Stimulated activated CD8-positive, alpha-beta memory T cell treated with anti-CD3 and anti-CD28 coated beads, Interleukin-4, amount 100 ng/mL, for 24 hours (primary cell): ENCODE results near the gene FAM53B.
"Not testable (repeated sequence)": the region's sequence is repeated elsewhere in the genome, so short reads cannot be mapped to it uniquely, and the experiment has no call there.

Experiments used
- DNase-seq: peaks from one replicate; pipeline ENCODE4 v3.0.0-alpha.2; 2020; ENCODE audit warnings: low read depth

The FAM53B gene

DNA sequence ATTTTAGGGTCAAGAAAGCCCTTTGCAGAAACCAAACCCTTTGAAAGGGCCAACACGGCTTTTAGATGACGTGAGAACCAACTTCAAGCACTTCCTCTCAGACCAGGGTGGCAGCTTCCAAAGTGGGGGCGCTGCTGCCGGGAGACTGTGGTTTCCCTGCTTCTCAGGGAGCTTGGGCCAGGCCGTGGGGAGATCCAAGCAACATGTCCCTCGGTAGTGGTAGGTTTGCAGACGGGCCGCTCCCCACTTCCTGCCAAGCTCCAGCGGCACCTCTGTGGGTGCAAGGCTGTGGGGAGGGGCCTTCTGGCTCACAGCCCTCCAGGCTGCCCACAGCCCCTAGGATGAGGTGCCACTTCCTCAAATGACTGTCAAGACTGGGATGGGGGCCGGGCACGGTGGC is 132.4 kb downstream of the FAM53B start:
- DNase-seq = peak; percentile 21

DNA sequence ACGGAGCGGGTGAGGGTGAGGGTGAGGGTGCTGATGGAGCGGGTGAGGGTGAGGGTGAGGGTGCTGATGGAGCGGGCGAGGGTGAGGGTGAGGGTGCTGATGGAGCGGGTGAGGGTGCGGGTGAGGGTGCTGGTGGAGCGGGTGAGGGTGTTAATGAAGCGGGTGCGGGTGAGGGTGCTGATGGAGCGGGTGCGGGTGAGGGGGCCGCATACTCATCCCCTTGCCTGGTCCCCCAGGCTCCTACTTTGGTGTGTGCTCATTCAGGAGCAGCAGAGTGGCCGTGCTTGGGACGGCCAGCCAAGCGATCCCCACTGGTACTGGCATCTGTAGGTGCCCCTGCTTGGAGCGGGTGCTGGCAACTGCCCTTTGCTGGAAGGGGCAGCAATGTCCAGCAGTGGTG is 133.3 kb downstream of the FAM53B start:
- not testable (repeated sequence) for DNase-seq

DNA sequence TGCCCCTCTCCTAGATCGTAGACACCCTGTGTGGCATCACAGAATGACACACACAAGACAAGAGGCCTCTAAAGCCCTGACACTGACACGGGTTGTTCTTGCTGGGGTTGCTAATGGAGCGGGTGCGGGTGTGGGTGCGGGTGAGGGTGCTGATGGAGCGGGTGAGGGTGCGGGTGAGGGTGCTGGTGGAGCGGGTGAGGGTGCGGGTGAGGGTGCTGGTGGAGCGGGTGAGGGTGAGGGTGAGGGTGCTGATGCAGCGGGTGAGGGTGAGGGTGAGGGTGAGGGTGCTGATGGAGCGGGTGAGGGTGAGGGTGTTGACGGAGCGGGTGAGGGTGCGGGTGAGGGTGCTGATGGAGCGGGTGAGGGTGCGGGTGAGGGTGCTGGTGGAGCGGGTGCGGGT is 134.0 kb downstream of the FAM53B start:
- not testable (repeated sequence) for DNase-seq

DNA sequence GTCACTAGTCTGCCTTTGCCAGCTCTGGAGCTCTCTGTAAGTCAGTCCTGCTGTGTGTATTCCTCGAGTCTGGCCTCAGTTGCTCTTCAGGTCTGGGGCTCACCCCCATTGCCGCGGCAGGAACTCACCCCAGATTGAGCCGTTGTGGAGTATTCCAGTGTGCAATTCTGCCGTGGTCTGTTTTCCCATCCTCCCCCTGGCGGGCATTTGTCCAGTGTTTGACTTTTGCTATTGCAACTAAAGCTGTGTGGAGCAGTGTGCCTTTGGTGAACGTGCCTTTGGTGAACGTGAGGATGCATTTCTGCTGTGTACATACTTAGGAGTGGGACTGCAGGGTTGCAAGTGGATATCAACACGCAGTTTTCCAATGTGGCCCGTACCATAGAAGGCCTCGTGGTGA is 134.5 kb downstream of the FAM53B start:
- no peak for DNase-seq

DNA sequence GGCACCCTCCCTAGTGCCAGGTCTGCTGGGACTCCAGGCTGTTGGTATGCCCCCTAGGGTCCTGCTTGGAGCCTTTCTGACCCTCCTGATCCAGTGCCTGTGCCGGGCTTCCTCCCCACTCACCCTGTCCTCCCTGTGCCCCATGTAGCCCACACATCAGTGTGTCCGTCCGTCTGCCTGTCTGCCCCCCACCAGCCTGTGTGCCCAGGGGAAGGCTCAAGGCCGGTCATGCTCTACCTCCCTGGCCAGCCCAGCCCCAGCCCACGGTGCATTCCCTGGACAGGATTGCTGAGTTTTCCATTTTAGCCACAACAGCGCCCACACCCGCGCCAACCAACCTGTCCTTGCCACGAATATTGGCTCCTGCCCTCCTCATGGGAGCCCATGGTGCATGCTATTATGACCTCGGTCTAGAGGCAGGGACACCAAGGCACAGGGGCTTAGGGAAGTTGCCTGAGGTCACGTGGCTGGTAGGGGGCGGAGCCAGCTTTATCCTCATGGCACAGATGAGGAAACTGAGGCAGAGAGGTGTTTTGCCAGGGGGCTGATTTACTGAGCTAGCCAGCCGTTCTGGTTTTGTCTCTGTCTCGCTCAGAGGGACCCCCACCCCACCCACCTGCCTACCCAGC is 136.0 kb downstream of the FAM53B start:
- no peak for DNase-seq

DNA sequence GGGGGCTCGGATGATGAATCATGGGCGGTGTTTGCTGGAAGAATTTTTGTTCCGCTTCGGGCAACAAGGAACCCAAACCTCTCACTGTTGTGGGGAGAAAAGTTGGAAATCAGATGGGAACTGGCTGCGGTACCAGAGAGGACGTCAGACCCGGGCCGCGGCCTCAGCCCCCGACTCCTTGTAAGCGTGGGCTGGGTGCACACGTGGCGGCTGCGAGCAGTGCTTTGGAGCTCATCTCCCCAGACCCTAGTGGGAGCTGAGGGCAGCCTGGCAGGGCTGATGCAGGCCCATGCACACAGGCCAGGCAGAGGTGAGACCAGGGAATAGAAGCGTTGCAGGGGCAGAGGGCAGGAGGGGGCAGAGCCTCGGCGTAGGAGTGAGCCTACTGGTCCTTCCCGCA is 136.5 kb downstream of the FAM53B start:
- DNase-seq = no peak

DNA sequence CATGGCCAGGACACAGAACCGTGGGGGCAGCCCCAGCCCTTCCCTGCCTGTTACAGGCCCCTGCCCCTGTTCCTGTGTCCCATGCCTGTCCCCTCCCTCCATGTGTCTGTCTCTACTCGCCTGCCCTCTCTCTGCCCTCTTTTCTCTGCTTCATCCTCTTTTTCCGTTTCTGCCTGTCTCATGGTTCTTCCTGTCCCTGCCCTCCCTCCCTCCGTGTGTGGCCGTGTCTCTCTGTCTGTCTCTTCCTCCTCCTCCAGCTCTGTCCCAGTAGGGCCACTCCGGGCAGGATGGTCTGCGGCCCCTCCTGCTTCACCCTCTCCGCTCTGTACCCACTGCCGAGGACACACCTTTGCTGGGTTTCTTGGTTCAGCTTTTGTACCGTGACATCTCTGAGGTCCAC is 137.4 kb downstream of the FAM53B start:
- no peak for DNase-seq

DNA sequence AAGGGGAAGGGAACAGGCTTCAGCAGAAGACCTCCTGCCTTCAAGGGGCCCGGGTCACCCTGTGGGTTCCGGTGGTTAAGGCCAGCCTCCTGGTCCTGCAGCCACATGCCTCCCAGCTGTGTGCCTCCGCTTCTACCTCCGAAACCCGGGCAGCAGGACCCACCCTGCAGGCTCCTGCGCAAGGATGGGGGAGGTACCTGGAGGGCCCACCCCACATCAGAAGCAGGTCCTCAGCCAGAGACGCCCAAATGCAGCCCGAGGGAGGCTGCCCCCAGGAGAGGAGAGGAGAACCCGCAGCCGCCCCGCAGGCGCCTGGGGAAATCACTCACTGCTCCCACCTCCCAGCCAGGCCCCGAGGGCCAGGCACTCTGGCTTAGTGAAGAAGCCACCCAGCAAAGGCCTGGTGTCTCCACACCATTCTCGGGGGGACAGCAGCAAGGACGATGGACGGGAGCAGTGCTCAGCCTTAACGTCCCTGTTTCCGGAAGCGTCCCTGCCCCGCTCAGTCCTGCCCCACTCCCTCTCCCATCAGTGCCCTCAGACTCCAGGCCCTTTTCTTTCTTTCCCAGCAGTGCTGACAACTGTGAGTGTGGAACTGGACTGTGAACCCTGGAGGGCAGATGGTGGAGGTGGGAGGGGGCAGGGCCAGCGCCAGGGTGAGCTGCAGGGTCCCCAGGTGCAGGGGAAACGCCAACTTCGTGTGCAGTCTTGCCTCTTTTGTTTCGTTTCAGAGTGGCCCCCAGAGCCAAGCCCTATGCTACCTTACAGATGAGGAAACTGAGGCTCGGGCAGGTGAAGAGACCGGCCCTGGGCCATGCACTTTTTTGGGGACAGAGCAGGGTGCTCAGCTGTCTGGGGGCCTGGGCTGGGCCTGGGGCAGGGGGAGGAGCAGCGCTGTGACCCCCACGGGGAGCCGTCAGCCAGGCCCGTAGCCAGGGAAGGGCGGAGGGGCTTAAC is 138.0 kb downstream of the FAM53B start:
- no peak for DNase-seq

DNA sequence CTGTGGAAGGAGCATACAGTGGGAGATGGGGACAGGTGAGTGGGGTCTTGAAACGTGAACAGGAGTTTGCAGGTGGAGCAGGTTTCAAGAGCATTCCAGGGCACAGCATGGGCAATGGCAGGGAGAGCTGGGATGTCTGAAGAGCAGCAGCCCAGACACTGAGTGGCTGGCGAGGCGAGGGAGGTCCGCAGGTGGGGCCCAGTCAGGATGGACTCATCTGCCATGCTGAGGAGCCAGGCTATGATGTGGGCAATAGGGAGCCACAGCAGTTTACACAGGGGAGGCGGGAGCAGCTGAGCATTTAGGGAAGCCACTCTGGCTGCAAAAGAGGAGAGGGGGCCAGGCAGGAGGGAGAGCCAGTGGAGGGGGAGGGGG is 138.7 kb downstream of the FAM53B start:
- DNase-seq = no peak

DNA sequence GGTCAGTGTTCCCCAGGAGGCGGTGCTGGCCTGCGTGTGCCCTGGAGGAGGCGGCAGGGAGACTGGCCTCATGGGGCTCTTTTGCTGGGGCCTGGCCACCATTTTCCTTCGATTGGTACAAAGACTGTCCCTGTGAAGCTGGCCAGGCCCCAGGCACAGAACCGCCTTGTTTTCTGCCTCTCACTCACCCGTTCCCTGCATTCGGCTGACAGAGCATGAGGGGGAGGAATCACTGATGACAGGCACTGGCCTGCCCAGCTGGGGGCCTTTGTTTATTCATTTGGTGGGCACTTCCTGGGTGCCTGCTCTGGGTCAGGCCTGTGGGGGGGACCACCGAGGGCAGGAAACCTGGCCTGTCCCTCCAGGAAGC is 139.2 kb downstream of the FAM53B start:
- no peak for DNase-seq

DNA sequence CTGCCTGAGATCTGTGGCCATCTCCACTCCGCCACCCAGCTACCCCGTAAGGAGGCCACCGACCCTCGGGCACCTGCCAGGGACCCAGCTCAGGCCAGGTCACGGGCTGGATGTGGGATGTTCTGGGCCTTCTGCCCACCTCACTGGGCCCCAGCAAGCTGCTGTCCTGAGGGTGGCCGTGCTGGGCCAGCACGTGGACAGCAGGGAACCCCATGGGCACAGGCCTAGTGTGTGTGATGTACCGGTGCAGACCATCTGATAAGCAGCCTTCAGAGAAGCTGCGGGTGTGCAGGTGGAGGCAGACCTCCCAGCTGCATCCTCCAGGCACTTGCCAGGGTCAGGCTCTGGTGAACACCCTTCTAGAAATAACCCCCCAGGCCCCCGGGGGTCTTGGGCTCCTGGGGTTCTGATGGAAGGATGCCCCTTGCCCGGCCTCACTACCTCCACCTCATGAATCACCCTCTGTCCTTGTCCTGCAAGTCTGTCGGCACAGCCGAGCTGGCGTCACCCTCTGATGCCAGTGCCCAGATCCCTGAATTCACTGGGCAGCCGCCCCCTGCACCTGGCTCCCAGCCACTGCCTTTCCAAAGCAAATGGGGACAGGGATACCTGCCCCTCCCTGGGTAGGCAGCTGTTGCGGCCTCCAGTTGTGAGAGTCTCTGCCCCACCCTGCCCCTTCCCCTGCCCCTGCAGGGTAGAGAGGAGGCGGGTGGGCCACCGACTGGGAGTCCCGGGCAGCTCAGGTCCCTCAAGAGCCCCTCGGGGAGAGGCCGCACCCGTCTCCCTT is 139.8 kb downstream of the FAM53B start:
- no peak for DNase-seq

DNA sequence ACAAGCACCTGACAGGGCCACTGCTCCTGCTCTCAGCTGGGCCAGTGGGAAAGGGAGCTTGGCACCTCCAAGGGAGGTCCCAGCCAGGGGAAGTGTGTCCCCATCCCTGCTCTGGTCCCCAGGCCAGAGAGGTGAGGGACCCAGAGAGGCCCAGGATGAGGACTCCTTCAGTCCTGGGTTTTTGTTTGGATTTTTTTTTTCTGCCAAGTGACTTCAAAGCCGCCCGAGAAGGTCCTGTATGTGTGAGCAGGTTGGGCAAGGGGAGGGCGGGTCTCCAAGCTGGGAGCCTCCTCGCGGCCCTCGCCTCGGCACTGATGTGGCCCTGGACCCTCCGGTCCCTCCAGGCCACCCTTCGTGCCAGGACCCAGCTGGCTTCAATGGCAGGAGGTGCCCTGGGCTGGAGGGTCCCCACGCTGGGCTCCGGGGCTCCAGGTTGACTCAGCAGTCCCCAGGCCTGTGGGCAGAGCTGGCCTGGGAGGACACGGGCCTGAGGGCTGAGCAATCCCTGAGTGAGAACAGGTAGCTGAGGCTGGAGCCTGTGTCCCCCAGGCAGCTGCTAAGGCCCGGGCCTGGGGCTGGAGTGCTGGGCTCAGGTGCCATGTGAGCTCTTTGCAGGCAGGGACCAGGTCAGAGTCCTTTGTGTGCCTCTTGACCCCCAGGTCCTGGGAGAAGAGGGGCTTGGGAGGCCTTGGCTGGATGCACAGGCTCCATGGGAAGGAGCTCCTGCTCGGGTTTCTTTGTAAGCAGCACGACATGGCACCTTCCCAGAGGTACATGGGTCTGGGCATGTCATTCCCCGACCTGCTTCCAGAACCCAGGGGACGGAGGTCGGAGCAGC is 140.6 kb downstream of the FAM53B start:
- DNase-seq = no peak

DNA sequence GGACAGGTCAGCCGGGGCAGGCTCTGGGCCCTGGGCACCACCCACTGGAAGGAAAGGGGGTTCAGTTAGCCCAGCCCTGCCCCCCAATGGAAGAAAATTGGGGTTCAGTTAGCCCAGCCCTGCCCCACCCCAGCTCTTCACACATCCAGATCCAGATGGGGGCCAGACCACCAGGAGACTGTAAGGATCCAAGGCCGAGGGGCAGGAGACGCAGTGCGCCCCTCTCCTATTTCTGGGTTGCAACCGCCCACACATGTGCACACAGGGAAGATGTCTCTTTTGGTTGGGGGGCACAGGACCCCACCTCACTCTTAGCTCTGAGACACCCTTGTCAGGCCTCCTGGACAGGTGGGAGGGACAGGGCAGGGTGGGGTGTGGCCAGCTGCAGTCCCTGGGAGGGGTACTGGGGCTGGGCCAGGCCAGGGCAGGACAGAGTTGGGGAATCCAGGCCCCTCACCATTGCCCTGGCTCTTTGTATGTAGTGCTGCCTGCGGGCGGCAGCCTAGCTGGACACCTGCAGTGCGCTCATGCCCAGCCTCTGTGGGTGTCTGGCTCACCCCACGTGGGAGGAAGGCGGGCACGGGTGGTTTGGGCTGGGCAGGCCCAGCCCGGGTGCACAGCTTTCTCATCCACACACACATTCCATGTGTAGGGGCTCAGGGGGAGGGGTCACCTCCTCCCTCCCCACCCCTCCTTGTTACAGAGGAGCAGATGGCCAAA is 141.4 kb downstream of the FAM53B start:
- no peak for DNase-seq

DNA sequence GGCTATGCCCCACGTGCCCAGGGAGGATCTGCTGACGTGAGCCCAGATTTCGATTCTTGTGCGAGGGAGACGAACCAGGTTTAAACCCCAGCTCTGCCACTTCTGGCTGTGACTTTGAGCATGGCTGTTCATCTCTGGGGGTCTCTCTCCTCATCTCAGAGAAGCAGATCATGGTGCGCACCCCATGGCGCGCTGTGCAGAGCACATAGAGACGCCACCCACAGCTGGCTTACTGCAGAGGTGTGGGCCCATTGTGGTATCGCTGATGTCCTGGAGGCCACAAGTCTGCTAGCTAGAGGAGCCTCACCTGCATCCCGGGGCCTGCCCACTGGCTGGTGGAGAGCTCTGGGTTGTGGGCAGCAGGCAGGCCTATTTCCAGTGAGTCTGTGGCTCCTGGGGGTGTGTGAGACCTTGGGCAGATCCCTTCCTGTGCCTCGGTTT is 142.0 kb downstream of the FAM53B start:
- no peak for DNase-seq

DNA sequence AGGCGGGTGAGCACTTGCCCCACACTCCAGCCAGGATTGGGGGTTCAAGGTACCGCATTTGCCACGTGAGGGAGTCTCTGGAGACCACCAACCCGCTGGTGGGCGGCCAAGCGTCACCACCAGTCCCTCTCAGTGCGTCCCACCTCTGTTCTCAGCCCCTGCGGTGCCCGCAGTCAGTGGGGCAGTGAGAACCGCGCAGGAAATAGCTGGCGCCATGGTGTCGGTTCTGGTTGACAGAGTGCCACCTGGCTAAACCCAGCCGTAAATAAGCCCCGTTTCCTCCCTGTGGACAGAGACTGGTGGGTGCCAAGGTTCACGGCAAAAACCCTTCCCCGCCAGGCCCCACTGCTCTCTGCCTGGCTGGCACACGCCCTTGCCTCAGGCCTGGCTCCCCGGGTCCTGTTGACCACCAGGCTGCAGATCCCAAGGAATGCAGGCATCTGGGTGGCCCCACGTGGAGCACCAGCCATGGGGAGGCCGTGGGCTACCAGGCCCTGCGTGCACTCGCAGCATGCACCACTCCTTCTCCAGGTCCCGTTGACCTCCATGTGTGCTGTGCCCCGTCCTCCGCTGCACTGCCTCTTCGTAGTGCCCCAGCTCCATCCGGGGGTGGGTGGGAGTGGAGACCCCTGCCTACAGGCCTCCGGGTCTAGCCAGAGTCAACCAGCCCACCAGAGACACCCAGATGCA is 142.6 kb downstream of the FAM53B start:
- no peak for DNase-seq

DNA sequence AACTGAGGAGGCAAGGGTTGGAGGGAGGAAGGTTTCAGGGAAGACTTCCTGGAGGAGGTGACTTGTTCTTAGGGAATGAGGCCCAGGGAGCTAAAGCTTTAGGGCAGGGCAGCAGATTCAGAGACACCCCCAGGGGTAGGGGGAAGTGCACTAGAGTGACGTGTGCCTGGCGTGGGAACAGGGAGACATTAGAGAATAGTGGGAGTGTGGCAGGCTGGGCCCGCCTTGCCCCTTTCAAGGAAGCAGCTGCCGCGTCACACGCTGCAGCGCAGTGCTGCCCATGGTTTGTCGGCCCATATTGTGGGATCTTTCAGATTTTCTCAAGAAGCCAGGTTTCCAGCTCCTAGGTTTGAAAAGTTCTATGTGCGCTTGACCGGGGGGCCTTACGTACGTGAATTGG is 143.2 kb downstream of the FAM53B start:
- DNase-seq = no peak

DNA sequence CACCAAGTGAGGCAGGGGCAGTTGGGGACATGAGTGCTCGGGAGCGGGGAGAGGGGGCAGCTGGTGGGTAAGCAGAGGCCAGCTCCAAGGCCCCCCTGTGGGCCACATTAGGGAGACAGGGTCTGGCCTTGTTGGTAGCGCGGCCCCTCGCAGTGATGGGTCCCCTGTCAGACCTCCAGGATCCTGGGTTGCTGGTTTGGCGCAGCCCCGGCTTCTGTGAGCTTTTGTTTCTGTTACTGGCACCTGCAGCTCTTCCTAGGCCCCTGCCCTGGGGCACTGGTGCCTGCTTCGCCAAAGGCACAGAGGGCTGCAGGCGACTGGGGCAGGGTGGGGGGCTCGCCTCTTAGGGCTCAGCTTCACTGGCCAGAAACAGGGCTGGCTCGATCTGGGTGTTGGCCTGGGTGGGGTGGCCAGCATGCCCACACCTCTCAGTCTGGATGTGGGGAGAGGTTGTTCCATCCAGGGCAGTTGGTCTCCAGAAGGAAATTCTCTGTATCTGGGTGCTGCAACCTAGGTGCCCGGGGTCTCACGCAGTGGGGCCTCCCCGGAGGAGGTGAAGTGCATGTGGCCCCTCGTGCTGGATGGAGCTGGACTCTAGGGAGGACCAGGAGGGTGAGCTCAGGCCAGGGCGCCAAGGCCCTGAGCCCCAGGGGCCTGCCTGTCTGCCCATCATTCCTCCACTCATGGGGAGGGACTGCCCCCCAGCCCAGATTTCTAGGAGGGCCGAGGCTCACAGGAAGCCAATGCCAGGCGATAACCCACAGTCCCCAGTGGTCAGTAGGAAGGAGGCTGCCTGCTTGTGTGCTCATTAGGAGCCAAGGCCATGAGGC is 143.9 kb downstream of the FAM53B start:
- no peak for DNase-seq

DNA sequence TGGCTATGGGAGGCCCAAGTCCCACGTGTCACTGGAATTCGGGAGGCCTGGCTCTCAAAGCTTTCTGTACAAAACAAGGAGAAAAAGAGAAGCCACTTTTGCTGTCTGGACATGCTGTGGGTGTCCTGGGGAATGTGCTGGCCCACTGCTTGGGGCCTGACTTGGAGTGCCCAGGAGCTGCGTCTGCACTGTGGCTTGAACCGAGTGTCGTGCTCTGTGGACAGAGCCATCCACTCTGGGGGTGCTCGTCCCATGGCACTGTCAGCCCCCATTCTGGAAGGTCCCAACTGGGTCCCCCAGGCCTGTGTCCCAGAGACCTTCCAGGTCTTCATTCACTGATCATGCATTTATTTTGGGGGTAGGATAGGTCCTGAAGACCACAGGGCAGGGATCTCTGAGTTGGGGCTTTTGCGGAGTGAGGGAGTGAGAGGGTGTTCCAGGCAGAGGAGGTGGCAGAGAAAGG is 144.6 kb downstream of the FAM53B start:
- no peak for DNase-seq

DNA sequence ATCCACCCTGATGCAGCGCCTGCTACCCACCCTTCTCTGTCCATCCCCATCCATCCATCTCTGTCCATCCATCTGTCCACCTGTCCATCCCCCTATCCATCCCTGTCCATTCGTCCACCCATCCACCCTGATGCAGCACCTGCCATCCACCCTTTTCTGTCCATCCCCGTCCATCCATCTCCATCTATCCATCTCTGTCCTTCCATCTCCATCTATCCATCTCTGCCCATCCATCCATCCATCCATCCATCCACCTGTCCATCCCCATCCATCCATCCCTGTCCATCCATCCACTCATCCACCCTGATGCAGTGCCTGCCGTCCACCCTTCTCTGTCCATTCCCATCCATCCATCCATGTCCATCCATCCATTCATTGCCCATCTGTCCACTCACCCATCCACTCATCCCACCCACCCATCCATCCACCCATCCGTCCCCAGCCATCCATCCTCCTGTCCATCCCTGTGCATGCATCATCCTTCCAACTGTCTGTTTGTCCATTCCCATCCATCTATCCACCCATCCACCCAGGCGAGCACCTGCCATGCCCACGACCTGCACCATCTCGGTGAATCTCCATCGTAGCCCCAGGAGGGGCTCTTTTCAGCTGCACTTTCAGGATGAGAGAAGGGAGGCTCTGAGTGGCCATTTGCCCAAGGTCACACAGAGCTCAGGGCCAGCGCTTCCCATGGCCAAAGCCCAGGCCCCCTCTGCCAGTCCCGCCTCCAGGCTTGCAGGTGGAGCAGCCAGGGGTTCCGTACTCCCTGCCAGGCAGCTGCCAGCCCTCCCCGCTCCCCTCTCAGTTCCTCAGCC is 145.2 kb downstream of the FAM53B start:
- no peak for DNase-seq
